WTC11 (cell line): ENCODE data around the gene SIGLEC11.

ENCODE experiments used
- AFF4 ChIP-seq: sonication (generic); formaldehyde crosslinking; IDR thresholded peaks from 2 replicates; pipeline ENCODE4 v1.8.1; 2023; ENCODE audit warnings: mild to moderate bottlenecking, missing genetic modification reagents, borderline replicate concordance
- ATF3 ChIP-seq: sonication (generic); formaldehyde crosslinking; conservative IDR thresholded peaks from 2 replicates; pipeline ENCODE4 v1.8.1; 2022; ENCODE audit warnings: mild to moderate bottlenecking, missing genetic modification reagents
- CTCF ChIP-seq: fragments of 200-600 bp; IDR thresholded peaks from 2 replicates; pipeline ENCODE4 v1.8.0; 2022; ENCODE audit warnings: antibody characterized with exemption
- E2F1 ChIP-seq: sonication (generic); formaldehyde crosslinking; IDR thresholded peaks from 2 replicates; pipeline ENCODE4 v1.8.0; 2022; ENCODE audit warnings: mild to moderate bottlenecking, missing genetic modification reagents
- FOXK1 ChIP-seq: sonication (generic); formaldehyde crosslinking; IDR thresholded peaks from 2 replicates; pipeline ENCODE4 v1.8.0; 2022; ENCODE audit warnings: mild to moderate bottlenecking, moderate library complexity, missing genetic modification reagents
- NR2C2 ChIP-seq: sonication (generic); formaldehyde crosslinking; IDR thresholded peaks from 2 replicates; pipeline ENCODE4 v1.8.0; 2022; ENCODE audit warnings: mild to moderate bottlenecking, missing genetic modification reagents
- PREB ChIP-seq: sonication (generic); formaldehyde crosslinking; IDR thresholded peaks from 2 replicates; pipeline ENCODE4 v1.8.1; 2022; ENCODE audit warnings: mild to moderate bottlenecking, missing genetic modification reagents, moderate library complexity, borderline replicate concordance
- SMAD4 ChIP-seq: sonication (generic); formaldehyde crosslinking; IDR thresholded peaks from 2 replicates; pipeline ENCODE4 v1.8.0; 2022; ENCODE audit warnings: mild to moderate bottlenecking, missing genetic modification reagents
- SP1 ChIP-seq: sonication (generic); formaldehyde crosslinking; conservative IDR thresholded peaks from 2 replicates; pipeline ENCODE4 v1.8.1; 2022; ENCODE audit warnings: missing genetic modification reagents
- ZBTB21 ChIP-seq: sonication (generic); formaldehyde crosslinking; IDR thresholded peaks from 2 replicates; pipeline ENCODE4 v1.8.1; 2023; ENCODE audit warnings: mild to moderate bottlenecking, missing genetic modification reagents, borderline replicate concordance
- ZNF121 ChIP-seq: sonication (generic); formaldehyde crosslinking; IDR thresholded peaks from 2 replicates; pipeline ENCODE4 v1.8.0; 2023; ENCODE audit warnings: missing genetic modification reagents
- ZNF281 ChIP-seq: sonication (generic); formaldehyde crosslinking; IDR thresholded peaks from 2 replicates; pipeline ENCODE4 v1.8.0; 2023; ENCODE audit warnings: mild to moderate bottlenecking, missing genetic modification reagents
- ZNF317 ChIP-seq: sonication (generic); formaldehyde crosslinking; IDR thresholded peaks from 2 replicates; pipeline ENCODE4 v1.8.1; 2023; ENCODE audit warnings: low read depth, mild to moderate bottlenecking, moderate library complexity, missing genetic modification reagents, borderline replicate concordance

- TF ChIP-seq CTCF (no peak; the same call in 1 of the 2 replicates), ZNF317 (CRISPR knock-in tag) (no peak), ZNF281 (CRISPR knock-in tag) (no peak), AFF4 (CRISPR knock-in tag) (no peak), E2F1 (CRISPR knock-in tag) (no peak), SMAD4 (CRISPR knock-in tag) (no peak), ZBTB21 (no peak), ATF3 (no peak), SP1 (CRISPR knock-in tag) (no peak), FOXK1 (no peak), ZNF121 (CRISPR knock-in tag) (no peak), PREB (CRISPR knock-in tag) (no peak), NR2C2 (no peak)
These were observed 47.8 kb downstream of the SIGLEC11 start for GRCh38 chr19:49912965-49913685.
